HG03066 (cell line): ENCODE measurements around the gene SBNO2.

ENCODE experiments used
- ATAC-seq: cut with Tn5 transposase; IDR thresholded peaks from one replicate; pipeline ENCODE4 v1.9.1; 2021; ENCODE audit warnings: low read depth; ENCODE audit not compliant: unreplicated experiment

Gene SBNO2

DNA sequence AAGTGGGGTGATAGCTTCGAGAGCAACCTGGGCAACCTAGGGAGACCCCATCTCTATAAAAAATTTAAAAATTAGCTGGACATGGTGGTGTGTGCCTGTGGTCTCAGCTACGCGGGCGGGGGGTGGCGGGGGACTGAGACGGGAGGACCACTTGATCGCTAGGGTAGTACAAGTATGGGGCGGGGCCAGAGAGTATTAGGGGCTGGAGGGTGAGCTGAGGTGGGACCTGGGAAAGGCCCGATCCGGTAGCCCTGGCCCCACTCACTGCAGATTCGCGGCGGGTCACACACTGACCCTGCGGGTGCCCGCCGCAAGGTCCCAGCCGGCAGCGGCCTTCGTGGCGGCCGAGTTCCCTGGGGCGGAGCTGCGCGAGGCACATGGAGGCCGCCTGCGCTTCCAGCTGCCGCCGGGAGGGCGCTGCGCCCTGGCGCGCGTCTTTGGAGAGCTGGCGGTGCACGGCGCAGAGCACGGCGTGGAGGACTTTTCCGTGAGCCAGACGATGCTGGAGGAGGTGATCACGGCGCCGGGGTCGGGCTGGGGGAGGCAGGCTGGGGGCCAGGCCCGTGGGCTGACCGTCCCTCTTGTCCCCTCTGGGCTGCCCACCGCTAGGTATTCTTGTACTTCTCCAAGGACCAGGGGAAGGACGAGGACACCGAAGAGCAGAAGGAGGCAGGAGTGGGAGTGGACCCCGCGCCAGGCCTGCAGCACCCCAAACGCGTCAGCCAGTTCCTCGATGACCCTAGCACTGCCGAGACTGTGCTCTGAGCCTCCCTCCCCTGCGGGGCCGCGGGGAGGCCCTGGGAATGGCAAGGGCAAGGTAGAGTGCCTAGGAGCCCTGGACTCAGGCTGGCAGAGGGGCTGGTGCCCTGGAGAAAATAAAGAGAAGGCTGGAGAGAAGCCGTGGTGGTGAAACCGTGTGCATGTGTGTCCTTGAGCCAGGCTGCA lies 109.1 kb downstream of the SBNO2 start:
- no peak for ATAC-seq

DNA sequence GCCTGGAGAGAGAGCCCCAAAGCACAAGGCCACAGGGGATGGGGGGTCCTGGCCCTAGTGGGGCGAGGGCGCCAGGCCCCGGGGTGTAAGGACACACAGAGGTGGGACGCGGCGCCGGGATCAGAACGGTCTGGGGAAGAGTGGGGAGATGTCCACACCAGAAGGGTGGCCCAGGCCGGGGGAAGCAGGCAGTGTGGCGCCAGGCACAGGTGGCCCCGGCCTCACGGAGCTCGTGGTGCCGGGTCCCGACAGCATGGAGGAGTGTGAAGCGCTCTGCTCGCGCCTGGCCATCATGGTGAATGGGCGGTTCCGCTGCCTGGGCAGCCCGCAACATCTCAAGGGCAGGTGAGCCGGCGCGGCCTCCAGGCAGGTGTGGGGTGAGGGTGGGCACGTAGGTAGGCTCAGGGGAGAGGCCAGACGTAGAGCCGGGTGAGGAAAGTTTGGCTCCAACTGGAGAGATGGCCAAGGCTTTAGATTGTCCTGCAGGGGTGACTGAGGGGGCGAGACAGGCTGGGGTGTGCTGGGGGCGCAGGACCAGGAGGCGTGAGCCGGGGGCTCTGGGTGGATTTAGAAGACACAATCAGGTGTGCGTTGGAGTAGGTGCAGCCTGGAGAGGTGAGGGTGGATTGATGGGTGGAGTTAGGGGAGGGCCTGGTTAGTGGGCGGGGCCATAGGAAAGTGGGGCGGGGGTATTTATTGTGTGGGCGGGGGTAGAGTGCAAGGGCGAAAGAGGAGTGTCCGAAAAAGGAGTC lies 110.0 kb downstream of the SBNO2 start:
- ATAC-seq = no peak

GRCh38 chr19:1063030-1063908 lies 110.8 kb downstream of the SBNO2 start:
- ATAC-seq = no peak

DNA sequence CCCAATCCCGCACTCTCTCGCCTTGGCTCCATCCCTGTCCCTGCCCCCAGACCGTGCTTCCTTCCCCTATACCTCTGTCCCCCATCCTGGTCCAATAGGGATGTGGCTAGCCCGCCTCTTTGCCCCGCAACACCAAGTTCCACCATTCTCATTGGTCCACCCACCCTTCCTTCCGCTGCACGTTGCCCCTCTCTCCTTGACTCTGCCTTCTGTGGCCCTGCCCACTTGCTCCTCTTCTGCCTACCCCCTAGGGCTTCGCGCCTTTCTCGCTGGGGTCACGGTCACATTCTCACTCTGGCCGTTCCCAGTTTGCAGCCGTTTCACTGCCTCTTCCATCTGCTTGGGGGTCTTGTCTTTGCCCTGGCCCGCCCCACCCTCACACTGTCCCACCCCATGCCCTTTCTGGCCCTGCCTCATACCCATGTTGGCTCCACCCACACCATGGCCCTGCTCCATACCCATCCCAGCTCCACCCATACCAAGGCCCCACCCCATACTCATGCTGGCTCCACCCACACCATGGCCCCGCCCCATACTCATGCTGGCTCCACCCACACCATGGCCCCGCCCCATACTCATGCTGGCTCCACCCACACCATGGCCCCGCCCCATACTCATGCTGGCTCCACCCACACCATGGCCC lies 111.6 kb downstream of the SBNO2 start:
- no peak for ATAC-seq

GRCh38 chr19:1061987-1062386 lies 112.1 kb downstream of the SBNO2 start:
- no peak for ATAC-seq

- ATAC-seq = no peak
These were observed 113.4 kb downstream of the SBNO2 start for GRCh38 chr19:1060689-1061088.

- ATAC-seq = no peak
These were observed 116.0 kb downstream of the SBNO2 start for GRCh38 chr19:1058112-1058511.
